NCI-H2227 (cell line): ENCODE measurements around the gene ZBTB43.
"Not testable (repeated sequence)": the region's sequence is repeated elsewhere in the genome, so short reads cannot be mapped to it uniquely, and the experiment has no call there.

Experiments used
- DNase-seq: peaks from one replicate; lab custom pipeline; 2025; ENCODE audit not compliant: unreplicated experiment; lab: John Stamatoyannopoulos, UW

The ZBTB43 gene

GRCh38 chr9:126790561-126790960 lies 14.3 kb upstream of the ZBTB43 start:
- DNase-seq = no peak

GRCh38 chr9:126791406-126792230 lies 13.2 kb upstream of the ZBTB43 start:
- no peak for DNase-seq

- no peak for DNase-seq
Measured at GRCh38 chr9:126793686-126794417, 11.0 kb upstream of the ZBTB43 start.

- no peak for DNase-seq
Measured at GRCh38 chr9:126794441-126794840, 10.4 kb upstream of the ZBTB43 start.

- no peak for DNase-seq
Measured at GRCh38 chr9:126796758-126797157, 8.1 kb upstream of the ZBTB43 start.

GRCh38 chr9:126797903-126798302 lies 6.9 kb upstream of the ZBTB43 start:
- no peak for DNase-seq

- DNase-seq = no peak
Measured at GRCh38 chr9:126799034-126799433, 5.8 kb upstream of the ZBTB43 start.

GRCh38 chr9:126802318-126803059 lies 2.4 kb upstream of the ZBTB43 start:
- DNase-seq = no peak

- DNase-seq = no peak
Measured at GRCh38 chr9:126804198-126804695, 593 bp upstream of the ZBTB43 start.

GRCh38 chr9:126805554-126806262 lies 868 bp downstream of the ZBTB43 start:
- DNase-seq = no peak

GRCh38 chr9:126806336-126806735 lies 1.5 kb downstream of the ZBTB43 start:
- no peak for DNase-seq

GRCh38 chr9:126809068-126809467 lies 4.2 kb downstream of the ZBTB43 start:
- no peak for DNase-seq

- not testable (repeated sequence) for DNase-seq
Measured at GRCh38 chr9:126810221-126810620, 5.4 kb downstream of the ZBTB43 start.

GRCh38 chr9:126813072-126813471 lies 8.2 kb downstream of the ZBTB43 start:
- DNase-seq = no peak

- no peak for DNase-seq
Measured at GRCh38 chr9:126814091-126814490, 9.3 kb downstream of the ZBTB43 start.

GRCh38 chr9:126817615-126818014 lies 12.8 kb downstream of the ZBTB43 start:
- DNase-seq = not testable (repeated sequence)

- no peak for DNase-seq
Measured at GRCh38 chr9:126818482-126818881, 13.6 kb downstream of the ZBTB43 start.

- DNase-seq = no peak
Measured at GRCh38 chr9:126819482-126819881, 14.6 kb downstream of the ZBTB43 start.

- no peak for DNase-seq
Measured at GRCh38 chr9:126822278-126822677, 17.4 kb downstream of the ZBTB43 start.

GRCh38 chr9:126822873-126823272 lies 18.0 kb downstream of the ZBTB43 start:
- no peak for DNase-seq

GRCh38 chr9:126824052-126824451 lies 19.2 kb downstream of the ZBTB43 start:
- not testable (repeated sequence) for DNase-seq
